Peyer's patch (tissue), 4 donors: ENCODE measurements around the gene KLRF2. TPM values are rescaled to one million over a fixed set of nuclear protein-coding genes. Genes with fewer than 3 reads are reported as not detected.
A peak's percentile ranks its signal among the peaks of the same experiment; 100 is the strongest.

Source experiments
- DNase-seq, 3 donors: peaks; one replicate each; pipeline ENCODE4 v3.0.0-alpha.2; 2017 to 2019
- H3K27ac ChIP-seq, 4 donors: fragments of 200-600 bp; sonication (generic); one replicate each; pipeline ENCODE4 v1.5.1; 2016 to 2019
- H3K27me3 ChIP-seq, 2 donors: fragments of 200-600 bp; sonication (generic); one replicate each; pipeline ENCODE4 v1.5.1; 2019
- H3K36me3 ChIP-seq, 3 donors: fragments of 200-600 bp; sonication (generic); one replicate each; pipeline ENCODE4 v1.5.1; 2016 to 2019
- H3K4me1 ChIP-seq, 4 donors: fragments of 200-600 bp; sonication (generic); one replicate each; pipeline ENCODE4 v1.5.1; 2016 to 2019
- H3K4me3 ChIP-seq, 4 donors: fragments of 200-600 bp; sonication (generic); 1 replicate in 3 of 4; 2 replicates in 1 of 4; pipeline ENCODE4 v1.5.1; 2016 to 2019; ENCODE audit warnings: mild to moderate bottlenecking in 1 of 4
- H3K9me3 ChIP-seq, 4 donors: fragments of 200-600 bp; sonication (generic); one replicate each; pipeline ENCODE4 v1.5.1; 2016 to 2019; ENCODE audit warnings: mild to moderate bottlenecking in 1 of 4
- CTCF ChIP-seq, 6 experiments: fragments of 450-650 bp in 4 of 6; fragments of 200-600 bp in 2 of 6; sonication (generic) in 1 of 6; IDR thresholded peaks; one replicate each; pipeline ENCODE4 v1.5.1; 2017 to 2019; ENCODE audit warnings: antibody characterized with exemption in 6 of 6, mild to moderate bottlenecking in 3 of 6, moderate library complexity in 1 of 6
- POLR2A ChIP-seq, 2 donors: fragments of 450-650 bp; IDR thresholded peaks; one replicate each; pipeline ENCODE4 v1.5.1; 2017; ENCODE audit warnings: antibody characterized with exemption in 2 of 2, mild to moderate bottlenecking in 2 of 2, moderate library complexity in 2 of 2
- total RNA-seq, 4 donors: library from RNA; depleted of rRNA; stranded (reverse); fragments of >200 nt; gene quantifications; one replicate each; pipeline ENCODE4 v1.1.0, GENCODE V29; 2016

Gene KLRF2
- total RNA-seq, 4 donors from 2014 or later, result not detected

GRCh38 chr12:9856151-9856550, 25.1 kb upstream of the KLRF2 start:
- no peaks in the 10 kb centered on the region for H3K9me3 ChIP-seq

GRCh38 chr12:9856894-9857293, 24.4 kb upstream of the KLRF2 start:
- Histone ChIP-seq H3K9me3 (no peaks in the 10 kb centered on the region), H3K36me3 (peaks cover 0 to 17% (median 0%) of the 10 kb centered on the region in 3 donors)
- no peak for TF ChIP-seq POLR2A (IDR thresholded peaks at IDR 0.05)

More at GRCh38 chr12:9856151-9856550, 25.1 kb upstream of the KLRF2 start:
- TF ChIP-seq POLR2A (IDR thresholded peaks at IDR 0.05), result no peak
- TF ChIP-seq CTCF (IDR thresholded peaks at IDR 0.05), result no peak
- Histone ChIP-seq H3K27me3 (no peaks in the 10 kb centered on the region), H3K4me3 (no peak overlapping the region), H3K36me3 (peaks cover 0 to 17% (median 0%) of the 10 kb centered on the region in 3 donors), H3K27ac (no peak overlapping the region), H3K4me1 (no peaks in the 10 kb centered on the region)
- DNase-seq, result no peak

GRCh38 chr12:9858135-9858534, 23.2 kb upstream of the KLRF2 start:
- H3K4me1 ChIP-seq, result no peaks in the 10 kb centered on the region
- DNase-seq, result no peak
- no peak overlapping the region for H3K4me3 ChIP-seq
- H3K36me3 ChIP-seq, result peaks cover 0 to 17% (median 0%) of the 10 kb centered on the region in 3 donors
- no peak for TF ChIP-seq CTCF (IDR thresholded peaks at IDR 0.05)
- no peak for TF ChIP-seq POLR2A (IDR thresholded peaks at IDR 0.05)
- H3K9me3 ChIP-seq, result no peaks in the 10 kb centered on the region
- no peak overlapping the region for H3K27ac ChIP-seq
- H3K27me3 ChIP-seq, result no peaks in the 10 kb centered on the region

More at GRCh38 chr12:9856894-9857293, 24.4 kb upstream of the KLRF2 start:
- no peak overlapping the region for H3K4me3 ChIP-seq
- H3K27me3 ChIP-seq, result no peaks in the 10 kb centered on the region
- H3K4me1 ChIP-seq, result no peaks in the 10 kb centered on the region
- no peak overlapping the region for H3K27ac ChIP-seq
- no peak for DNase-seq

- Histone ChIP-seq H3K9me3 (no peaks in the 10 kb centered on the region), H3K4me1 (no peaks in the 10 kb centered on the region), H3K4me3 (peak overlapping the region in 2 of 4 donors; percentile 28 to 43), H3K27ac (peak overlapping the region in 2 of 4 donors; percentile 3 to 11), H3K27me3 (no peaks in the 10 kb centered on the region), H3K36me3 (no peaks in the 10 kb centered on the region)
- DNase-seq, result no peak
- TF ChIP-seq CTCF (IDR thresholded peaks at IDR 0.05) (no peak), POLR2A (IDR thresholded peaks at IDR 0.05) (no peak)
These were observed 16.2 kb upstream of the KLRF2 start for GRCh38 chr12:9864913-9865675.

GRCh38 chr12:9866860-9867269, 14.4 kb upstream of the KLRF2 start:
- no peak for DNase-seq
- Histone ChIP-seq H3K9me3 (no peaks in the 10 kb centered on the region), H3K27me3 (no peaks in the 10 kb centered on the region), H3K27ac (peak overlapping the region; percentile 70 to 87 (median 79)), H3K4me3 (peak overlapping the region; percentile 28 to 48 (median 41)), H3K4me1 (no peaks in the 10 kb centered on the region), H3K36me3 (no peaks in the 10 kb centered on the region)
- TF ChIP-seq CTCF (IDR thresholded peaks at IDR 0.05) (no peak), POLR2A (IDR thresholded peaks at IDR 0.05) (no peak)

- Histone ChIP-seq H3K9me3 (no peaks in the 10 kb centered on the region), H3K4me3 (peak overlapping the region; percentile 28 to 48 (median 41)), H3K27ac (peak overlapping the region; percentile 70 to 87 (median 79)), H3K36me3 (no peaks in the 10 kb centered on the region), H3K27me3 (no peaks in the 10 kb centered on the region), H3K4me1 (no peaks in the 10 kb centered on the region)
- no peak for DNase-seq
- no peak for TF ChIP-seq CTCF (IDR thresholded peaks at IDR 0.05)
- no peak for TF ChIP-seq POLR2A (IDR thresholded peaks at IDR 0.05)
These were observed 13.8 kb upstream of the KLRF2 start for GRCh38 chr12:9867531-9867930.
